Activated CD4-positive, alpha-beta T cell treated with anti-CD3 and anti-CD28 coated beads, Interleukin-10, Interleukin-2, amounts not matched to agents 100 ng/mL and 50 ng/mL, durations not matched to agents 16 hours and 8 hours (primary cell): Measurements from ENCODE around the gene TIMM10.
A peak's percentile ranks its signal among the peaks of the same experiment; 100 is the strongest.

Source experiments
- DNase-seq: peaks from one replicate; pipeline ENCODE4 v3.0.0-alpha.2; 2020

The TIMM10 gene, protein sequence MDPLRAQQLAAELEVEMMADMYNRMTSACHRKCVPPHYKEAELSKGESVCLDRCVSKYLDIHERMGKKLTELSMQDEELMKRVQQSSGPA

DNA sequence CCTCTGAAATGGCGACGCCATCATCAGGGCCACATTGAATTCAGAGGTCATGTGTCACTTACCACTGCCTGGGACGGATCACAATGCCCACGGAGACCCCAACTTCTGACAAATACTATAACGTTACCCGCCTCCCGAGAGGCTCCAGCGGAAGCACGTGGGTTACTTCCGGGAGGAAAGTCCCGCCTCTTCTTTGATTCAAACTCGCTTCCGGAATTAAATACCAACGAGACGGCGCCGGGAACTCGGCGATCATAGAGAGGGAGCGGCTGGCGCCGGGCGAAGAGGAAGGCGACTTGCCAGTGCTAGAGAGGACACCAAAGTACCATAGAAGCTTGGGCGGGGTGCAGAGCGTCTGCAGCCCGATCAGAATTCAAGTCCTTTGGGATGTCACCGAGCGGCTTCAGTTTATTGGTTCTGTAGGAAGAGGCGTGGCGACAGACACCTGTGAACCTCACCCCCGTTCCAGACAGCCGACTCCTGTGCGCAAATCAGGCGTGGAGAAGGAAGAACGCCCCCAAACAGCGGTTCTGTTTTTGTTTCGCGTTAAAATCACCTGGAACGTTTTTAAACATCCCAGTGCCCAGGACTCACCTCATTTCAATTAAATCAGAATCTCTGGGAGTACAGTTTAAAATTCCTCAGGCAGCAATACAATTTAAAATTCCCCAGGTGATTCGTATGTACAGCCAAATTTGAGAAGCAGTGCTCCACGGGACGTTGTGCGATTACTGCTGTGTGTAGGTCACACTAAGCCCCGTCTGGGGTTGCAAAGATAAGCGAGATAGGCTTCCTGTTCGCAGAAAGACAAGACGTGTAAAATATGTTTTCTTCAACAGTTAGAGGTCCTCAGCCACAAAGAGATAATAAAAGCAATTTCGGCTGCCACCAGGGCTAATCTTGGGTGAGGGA lies at the start of gene TIMM10:
TSS of gene TIMM10 (minus strand) at position 159 of the 912 bp plus-strand sequence. CDS start 565 bp downstream, outside the sequence.
- peak; percentile 98 for DNase-seq

DNA sequence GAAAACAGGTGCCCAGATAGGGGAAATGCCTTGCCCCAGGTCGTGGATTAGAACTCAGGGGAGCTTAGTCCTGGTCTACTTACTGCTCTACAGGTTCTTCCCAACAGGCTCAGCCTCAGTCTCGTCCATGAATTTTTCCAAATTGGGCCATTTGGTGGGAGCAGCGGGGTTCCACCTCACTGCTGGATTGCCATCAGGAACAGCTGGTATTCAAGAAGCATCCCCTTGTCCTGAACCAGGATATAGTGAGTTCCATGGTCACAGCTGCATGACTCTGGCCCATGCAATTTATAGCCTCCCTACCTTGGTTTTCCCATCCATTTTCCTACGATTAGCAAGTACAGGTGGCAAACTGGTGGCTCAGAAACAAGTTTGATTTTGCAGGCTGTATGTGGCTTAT lies 43.5 kb upstream of the TIMM10 start:
- no peak for DNase-seq

- DNase-seq = no peak
Measured at GRCh38 chr11:57571606-57572005, 41.1 kb upstream of the TIMM10 start.

- DNase-seq = peak; percentile 91
Measured at GRCh38 chr11:57568330-57568766, 37.8 kb upstream of the TIMM10 start.

DNA sequence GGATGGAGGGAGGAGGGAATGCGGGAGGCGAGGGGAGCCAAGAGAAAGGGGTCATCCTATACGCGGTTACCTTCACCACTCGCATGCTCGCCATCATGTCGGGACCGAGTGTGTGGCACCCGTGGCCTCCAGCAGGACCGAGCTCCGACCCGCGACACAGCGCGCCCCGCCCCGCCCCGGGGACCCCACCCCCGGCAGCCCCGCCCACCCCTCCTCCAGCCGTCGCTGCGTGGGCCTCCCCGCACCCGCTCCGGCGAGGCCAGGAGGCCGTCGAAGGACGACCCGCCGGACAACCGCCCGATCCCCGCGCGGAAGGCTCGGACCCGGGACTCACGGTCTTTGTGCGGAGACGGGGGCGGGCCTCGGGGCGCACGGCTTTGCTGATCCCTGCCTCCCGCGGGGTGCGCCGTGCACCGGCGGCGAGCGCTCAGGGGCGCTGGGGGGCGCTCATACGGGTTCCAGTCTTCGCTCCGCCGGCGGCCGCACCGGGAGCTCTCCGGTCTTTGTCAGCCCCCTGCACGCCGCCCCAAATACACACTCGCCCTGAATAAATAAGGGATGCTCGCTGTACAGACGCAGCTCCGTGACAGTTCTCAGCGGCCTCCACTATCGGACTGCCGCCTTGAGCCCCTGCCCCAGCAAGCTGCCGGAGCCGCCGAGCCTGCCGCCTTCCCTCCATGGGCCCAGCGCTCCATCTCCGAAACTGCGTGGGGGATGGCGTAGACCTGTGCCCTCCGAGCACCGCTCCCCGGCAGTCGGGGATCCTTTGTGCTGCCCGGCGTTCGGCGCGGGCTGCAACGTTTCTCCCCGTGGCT lies 37.2 kb upstream of the TIMM10 start, which contains the start of gene UBE2L6:
TSS of gene UBE2L6 (minus strand) at position 158 of the 815 bp plus-strand sequence. CDS start at position 97, 61 bp downstream.
- DNase-seq = peak; percentile 75

DNA sequence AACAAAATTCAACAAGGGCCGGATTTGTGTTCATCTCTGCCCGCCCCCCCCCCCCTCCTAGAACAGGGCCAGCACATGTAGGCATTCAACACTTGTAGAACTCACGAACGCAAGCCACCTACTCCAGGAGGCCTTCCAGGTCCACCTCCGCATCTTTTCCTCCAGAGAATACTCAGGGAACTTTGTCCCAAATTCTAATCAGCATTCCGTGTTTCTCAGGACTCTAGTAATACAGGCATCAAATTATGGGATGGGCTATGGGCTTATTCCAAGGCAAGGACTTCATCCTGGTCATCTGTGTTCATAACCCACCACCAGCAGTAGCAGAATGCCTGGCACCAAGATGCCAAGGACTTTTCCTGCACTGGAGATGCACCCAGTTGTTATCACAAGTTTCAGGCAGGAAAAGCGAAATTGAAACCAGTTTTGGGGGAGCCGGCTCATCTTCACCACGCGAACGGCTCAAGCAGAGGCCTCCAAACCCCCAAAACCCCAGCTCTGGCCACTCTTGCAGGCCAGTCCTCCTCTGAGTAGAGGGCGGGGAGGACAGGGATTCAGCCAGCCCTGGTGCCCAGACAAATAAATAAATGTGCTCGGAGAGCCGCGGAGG lies 36.5 kb upstream of the TIMM10 start:
- DNase-seq = peak; percentile 43

GRCh38 chr11:57566005-57566904 lies 35.7 kb upstream of the TIMM10 start:
- peak; percentile 74 for DNase-seq

DNA sequence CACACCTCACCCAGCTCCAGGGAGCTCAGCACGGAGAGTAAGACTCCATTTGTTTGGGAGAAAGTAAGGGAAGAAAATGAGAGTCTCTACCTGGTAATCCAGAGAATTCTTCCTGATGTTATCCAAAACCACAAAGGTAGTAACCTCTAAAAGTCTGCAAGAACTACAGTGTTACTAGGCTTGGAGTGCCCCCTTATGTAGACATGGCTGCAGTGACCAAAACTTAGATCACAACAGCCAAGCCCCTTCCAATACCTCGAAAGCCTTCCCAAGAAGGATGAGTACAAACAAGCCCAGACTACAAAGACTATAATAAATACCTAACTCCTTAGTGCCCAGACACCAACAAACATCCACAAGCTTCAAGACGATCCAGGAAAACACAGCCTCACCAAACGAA lies 32.0 kb upstream of the TIMM10 start:
- no peak for DNase-seq

DNA sequence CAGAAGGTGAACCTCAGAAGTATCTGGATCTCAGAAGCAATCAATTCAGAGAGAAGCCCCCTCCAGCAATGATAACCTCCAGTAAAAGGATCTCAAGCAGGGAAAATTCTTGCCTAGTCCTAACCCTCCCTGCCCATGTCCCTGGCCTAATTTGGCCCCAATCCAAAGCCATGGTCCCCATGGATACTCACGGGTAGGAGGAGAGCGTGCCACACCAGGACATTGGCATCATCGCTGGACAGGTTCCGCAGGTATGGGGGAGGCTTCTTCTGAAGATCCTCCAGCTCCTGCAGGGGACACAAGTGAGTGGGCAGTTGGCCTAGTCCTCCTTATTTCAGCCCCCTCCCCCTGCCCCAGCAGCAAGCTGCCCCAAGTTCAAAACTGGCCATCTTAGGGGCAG lies 29.6 kb upstream of the TIMM10 start:
- no peak for DNase-seq

DNA sequence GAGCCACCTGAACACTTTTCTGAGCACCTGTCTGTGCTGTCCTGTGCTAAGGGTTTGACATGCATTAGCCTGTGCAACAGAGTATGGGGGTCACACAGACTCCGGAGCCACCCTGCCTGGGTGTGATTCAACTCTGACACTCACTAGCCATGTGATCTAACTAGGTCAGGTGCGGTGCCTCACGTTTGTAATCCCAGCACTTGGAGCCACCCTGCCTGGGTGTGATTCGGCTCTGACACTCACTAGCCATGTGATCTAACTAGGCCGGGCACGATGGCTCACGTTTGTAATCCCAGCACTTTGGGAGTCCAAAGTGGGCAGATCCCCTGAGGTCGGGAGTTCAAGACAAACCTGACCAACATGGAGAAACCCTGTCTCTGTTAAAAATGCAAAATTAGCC lies 25.5 kb upstream of the TIMM10 start:
- DNase-seq = no peak

DNA sequence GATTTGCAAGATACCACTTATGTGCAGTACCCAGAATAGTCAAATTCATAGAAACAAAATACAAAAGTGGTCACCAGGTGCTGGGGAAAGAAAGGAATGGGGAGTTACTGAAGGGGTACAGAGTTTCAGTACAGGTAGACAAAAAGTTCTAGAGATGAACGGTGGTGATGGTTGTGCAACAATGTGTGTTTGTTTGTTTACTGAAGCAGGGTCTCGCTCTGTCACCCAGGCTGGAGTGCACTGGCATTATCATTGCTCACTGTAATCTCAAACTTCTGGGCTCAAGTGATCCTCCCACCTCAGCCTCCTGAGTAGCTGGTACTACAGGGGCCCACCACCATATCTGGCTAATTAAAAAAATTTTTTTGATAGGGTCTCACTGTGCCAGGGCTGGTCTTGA lies 24.8 kb upstream of the TIMM10 start:
- no peak for DNase-seq

DNA sequence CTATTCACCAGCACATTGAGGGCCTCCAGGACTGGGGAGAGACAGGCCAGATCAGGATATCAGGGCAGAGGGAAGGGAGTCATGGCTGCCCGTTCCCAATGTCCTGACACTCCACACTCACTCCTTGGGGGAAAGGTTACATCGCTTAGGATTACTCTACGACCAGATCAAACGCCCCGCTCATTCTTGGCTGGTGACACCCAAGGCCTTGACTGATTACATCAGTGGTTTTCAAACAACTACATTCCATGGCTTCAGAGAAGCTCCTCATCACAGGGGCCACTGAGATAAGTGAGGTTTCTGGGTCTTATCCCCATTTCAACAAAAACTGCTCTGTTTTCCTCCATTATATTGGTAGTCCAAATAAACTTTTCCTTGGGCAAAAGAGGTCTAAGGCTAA lies 21.9 kb upstream of the TIMM10 start:
- DNase-seq = no peak

DNA sequence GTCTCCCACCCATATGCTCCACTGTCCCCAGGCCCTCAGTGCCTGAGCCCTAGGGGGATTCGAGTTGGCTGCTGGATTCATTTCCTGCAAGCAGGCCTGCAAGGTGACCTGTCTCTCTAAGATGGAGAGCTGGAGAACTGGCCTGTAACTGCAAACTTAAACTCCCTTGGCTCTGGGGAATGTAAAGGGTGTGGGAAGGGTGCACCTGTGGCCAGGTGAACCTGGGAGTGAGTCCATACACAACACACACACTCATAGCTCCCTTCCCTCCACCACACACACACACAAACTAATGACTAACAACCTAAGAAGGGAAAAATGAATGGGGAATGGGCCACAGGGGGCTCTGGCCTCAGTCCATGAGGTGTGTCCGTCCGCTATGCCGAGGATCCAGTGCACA lies 21.4 kb upstream of the TIMM10 start:
- DNase-seq = no peak

GRCh38 chr11:57549983-57550382 lies 19.4 kb upstream of the TIMM10 start:
- DNase-seq = no peak

DNA sequence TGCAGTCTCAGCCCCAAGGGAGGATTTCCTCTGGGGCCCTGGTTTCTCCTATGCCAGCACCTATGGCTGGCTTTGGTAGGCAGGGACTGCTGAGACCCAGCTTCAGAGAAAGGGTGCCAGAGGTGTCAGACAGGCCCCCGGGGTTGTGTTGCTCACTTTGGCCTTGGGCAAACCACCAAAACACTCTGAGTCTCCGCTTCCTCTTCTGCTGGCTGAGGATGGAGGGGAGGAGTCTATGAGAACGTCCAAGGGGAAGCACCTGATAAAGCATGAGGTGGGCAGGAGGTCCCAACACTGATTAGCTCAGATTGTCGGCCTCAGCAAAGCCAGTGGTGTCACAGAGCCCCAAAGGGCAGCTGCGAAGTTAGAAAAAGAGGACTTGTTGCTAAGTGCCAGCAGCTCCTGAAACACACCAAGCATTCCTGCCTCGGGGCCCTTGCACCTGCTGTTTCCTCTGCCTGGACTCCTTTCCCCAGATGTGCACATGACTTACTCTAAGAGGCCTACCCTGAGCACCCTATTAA lies 17.4 kb upstream of the TIMM10 start:
- peak; percentile 10 for DNase-seq

DNA sequence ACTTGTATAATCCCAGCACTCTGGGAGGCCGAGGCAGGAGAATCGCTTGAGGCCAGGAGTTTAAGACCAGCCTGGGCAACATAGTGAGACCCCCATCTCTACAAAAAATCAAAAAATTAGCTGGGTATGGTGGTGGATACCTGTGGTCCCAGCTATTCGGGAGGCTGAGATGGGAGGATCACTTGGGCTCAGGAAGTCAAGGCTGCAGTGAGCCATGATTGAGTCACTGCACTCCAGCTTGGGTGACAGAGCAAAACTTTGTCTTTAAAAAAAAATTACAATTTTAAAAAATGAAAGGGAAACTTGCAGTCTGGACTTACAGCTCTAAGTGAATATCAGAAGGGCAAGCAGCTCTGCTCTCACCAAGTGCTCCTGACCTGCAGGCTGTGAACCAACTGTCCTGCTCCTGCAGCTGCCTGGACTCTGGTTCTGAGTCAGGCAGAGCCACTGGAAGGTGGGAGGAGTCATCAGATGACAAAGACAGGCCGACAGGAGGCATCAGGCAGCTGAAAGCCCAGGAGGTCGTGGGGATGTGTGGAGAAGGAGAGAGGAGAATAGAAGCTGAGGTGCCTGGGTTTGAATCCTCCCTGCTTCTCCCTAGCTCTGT lies 16.4 kb upstream of the TIMM10 start:
- DNase-seq = peak; percentile 49

GRCh38 chr11:57546451-57546850 lies 15.9 kb upstream of the TIMM10 start:
- DNase-seq = no peak

GRCh38 chr11:57545883-57546282 lies 15.3 kb upstream of the TIMM10 start:
- DNase-seq = no peak

GRCh38 chr11:57544566-57544965 lies 14.0 kb upstream of the TIMM10 start:
- DNase-seq = no peak

- no peak for DNase-seq
Measured at GRCh38 chr11:57543593-57543992, 13.0 kb upstream of the TIMM10 start.

DNA sequence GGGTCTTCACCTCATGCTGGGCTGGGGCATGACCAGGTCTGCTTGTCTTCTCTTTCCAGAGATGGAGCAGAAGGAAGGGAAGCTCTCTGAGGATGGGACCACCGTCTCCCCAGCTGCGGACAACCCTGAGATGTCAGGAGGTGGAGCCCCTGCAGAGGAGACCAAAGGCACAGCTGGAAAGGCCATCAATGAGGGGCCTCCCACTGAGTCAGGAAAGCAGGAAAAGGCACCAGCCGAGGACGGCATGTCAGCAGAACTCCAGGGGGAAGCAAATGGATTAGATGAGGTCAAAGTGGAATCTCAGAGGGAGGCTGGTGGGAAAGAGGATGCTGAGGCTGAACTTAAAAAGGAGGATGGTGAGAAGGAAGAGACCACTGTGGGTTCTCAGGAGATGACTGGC lies 12.0 kb upstream of the TIMM10 start:
- no peak for DNase-seq
